NCI-H2081 treated with DMSO at 0.1 percent for 48 hours (cell line): ENCODE results near the gene P2RX3.
"Not testable (repeated sequence)": the region's sequence is repeated elsewhere in the genome, so short reads cannot be mapped to it uniquely, and the experiment has no call there.

Source experiments
- DNase-seq: peaks from one replicate; lab custom pipeline; 2025; lab: John Stamatoyannopoulos, UW

P2RX3 gene

GRCh38 chr11:57399972-57400578 is 61.9 kb downstream of the P2RX3 start:
- no peak for DNase-seq

GRCh38 chr11:57402188-57403002 is 64.2 kb downstream of the P2RX3 start:
- DNase-seq: no peak

GRCh38 chr11:57403003-57403801 is 65.0 kb downstream of the P2RX3 start:
- DNase-seq: not testable (repeated sequence)

GRCh38 chr11:57403802-57404147 is 65.6 kb downstream of the P2RX3 start:
- DNase-seq: no peak

GRCh38 chr11:57405271-57405860 is 67.2 kb downstream of the P2RX3 start:
- no peak for DNase-seq

GRCh38 chr11:57406337-57406904 is 68.3 kb downstream of the P2RX3 start:
- DNase-seq: no peak

GRCh38 chr11:57407010-57407920 is 69.1 kb downstream of the P2RX3 start:
- DNase-seq: no peak

- no peak for DNase-seq
Measured at GRCh38 chr11:57407941-57408475, 69.9 kb downstream of the P2RX3 start.

- no peak for DNase-seq
Measured at GRCh38 chr11:57408771-57409170, 70.6 kb downstream of the P2RX3 start.

GRCh38 chr11:57409321-57410100 is 71.4 kb downstream of the P2RX3 start:
- DNase-seq: no peak

- no peak for DNase-seq
Measured at GRCh38 chr11:57410287-57410686, 72.1 kb downstream of the P2RX3 start.

- DNase-seq: no peak
Measured at GRCh38 chr11:57413681-57414080, 75.5 kb downstream of the P2RX3 start.

GRCh38 chr11:57414612-57415212 is 76.6 kb downstream of the P2RX3 start:
- DNase-seq: no peak

- DNase-seq: no peak
Measured at GRCh38 chr11:57416436-57416835, 78.3 kb downstream of the P2RX3 start.

- no peak for DNase-seq
Measured at GRCh38 chr11:57417056-57417455, 78.9 kb downstream of the P2RX3 start.

- DNase-seq: no peak
Measured at GRCh38 chr11:57418131-57418530, 80.0 kb downstream of the P2RX3 start.

GRCh38 chr11:57419146-57419545 is 81.0 kb downstream of the P2RX3 start:
- DNase-seq: no peak

GRCh38 chr11:57421066-57421465 is 82.9 kb downstream of the P2RX3 start:
- no peak for DNase-seq

- DNase-seq: no peak
Measured at GRCh38 chr11:57421805-57422204, 83.7 kb downstream of the P2RX3 start.
